Psoas muscle (tissue), 8 donors: ENCODE measurements around the gene LZTS3. TPM values are rescaled to one million over a fixed set of nuclear protein-coding genes. Genes with fewer than 3 reads are reported as not detected.

Experiments
- ATAC-seq, 4 donors: fragments of 200-7000 bp; cut with Tn5 transposase; one replicate each; pipeline ENCODE4 v1.9.1; 2020; ENCODE audit warnings: moderate library complexity in 3 of 4, mild to moderate bottlenecking in 2 of 4
- DNase-seq, 2 donors: peaks; one replicate each; pipeline ENCODE4 v3.0.0-alpha.2; 2020
- H3K27ac ChIP-seq: fragments of 200-600 bp; one replicate; pipeline ENCODE4 v1.8.0; 2022
- H3K27me3 ChIP-seq, 3 donors: fragments of 200-600 bp in 1 of 3; one replicate each; pipeline versions ENCODE4 v1.6.1 to v1.8.0; 2013 to 2022; ENCODE audit warnings: low read length in 2 of 3, mild to moderate bottlenecking in 2 of 3, moderate library complexity in 1 of 3; ENCODE audit not compliant: insufficient read depth in 3 of 3
- H3K36me3 ChIP-seq, 2 donors: fragments of 200-600 bp in 1 of 2; one replicate each; pipeline versions ENCODE4 v1.6.1 to v1.8.0; 2013 to 2022; ENCODE audit warnings: low read depth in 1 of 2, mild to moderate bottlenecking in 1 of 2, moderate library complexity in 1 of 2; ENCODE audit not compliant: insufficient read depth in 1 of 2
- H3K4me1 ChIP-seq: fragments of 200-600 bp; one replicate; pipeline ENCODE4 v1.8.0; 2022
- H3K4me3 ChIP-seq: fragments of 200-600 bp; one replicate; pipeline ENCODE4 v1.8.0; 2022; ENCODE audit warnings: mild to moderate bottlenecking
- H3K9me3 ChIP-seq: fragments of 200-600 bp; one replicate; pipeline ENCODE4 v1.8.0; 2022
- CTCF ChIP-seq: fragments of 200-600 bp; IDR thresholded peaks from one replicate; pipeline ENCODE4 v1.8.0; 2022; ENCODE audit warnings: antibody characterized with exemption
- WGBS, 3 donors: extraction: QIAGEN DNeasy Blood & Tissue Kit; methylation state at CpG; one replicate each; pipeline versions ENCODE4 v1.1.6 to v1.1.7; 2013; 5-methylcytosine and 5-hydroxymethylcytosine counted together
- intact Hi-C, 2 donors: fragments of 100-400 bp; cut with DNase I; formaldehyde crosslinking; loops; one replicate each; pipeline versions ENCODE4 v1.11.0 to v1.14.2; 2022
- polyA plus RNA-seq, 3 donors: library from polyadenylated mRNA; stranded (reverse); fragments of 200-250 nt; gene quantifications; one replicate each; pipeline ENCODE4 v1.2.3, GENCODE V29; 2013
- total RNA-seq, 4 donors: library from RNA; stranded (reverse); fragmentation: NEBNext Ultra II Directional in 2 of 4; extraction: Animal tissue kit (Norgen Biotek cat#: 25700) in 2 of 4; gene quantifications; one replicate each; pipeline versions ENCODE4 v1.2.1 to v1.2.4, GENCODE V29; 2021 to 2023
- donor health status: healthy with polysubstance abuse.
- donor health status: DM: no; HTN: no; CAD: no; lungs with moderate emphysema.
- donor health status: Bipolar disorder and iron deficiency.
- donor health status: healthy.
- donor health status: DM: yes; HTN: yes; CAD: no.
- donor health status: DM: no; HTN: no; CAD: no.
- donor health status: DM: no; HTN: no; CAD: no.
- donor health status: DM: yes; HTN: yes; CAD: no.

The LZTS3 gene
- total and polyA plus RNA-seq, 7 donors = 4.1 to 13.7 (median 7.9) TPM

- H3K4me3 ChIP-seq = no peak overlapping the region
These were observed 5.1 kb downstream of the LZTS3 start for GRCh38 chr20:3168079-3168828.

GRCh38 chr20:3167738-3168078, 5.6 kb downstream of the LZTS3 start:
- H3K27ac ChIP-seq = no peak overlapping the region
- no peaks in the 10 kb centered on the region for H3K36me3 ChIP-seq
- H3K4me3 ChIP-seq = no peak overlapping the region
- WGBS, 3 donors = 61 to 68% (median 63%) methylated on average over 25 of the region's 25 CpGs
- no peak for ATAC-seq
- intact Hi-C loops = no loop called here
- peaks cover 12% of the 10 kb centered on the region for H3K4me1 ChIP-seq
- no peaks in the 10 kb centered on the region for H3K9me3 ChIP-seq
- no peaks in the 10 kb centered on the region for H3K27me3 ChIP-seq
- no peak for DNase-seq
- no peak for TF ChIP-seq CTCF

More at GRCh38 chr20:3168079-3168828, 5.1 kb downstream of the LZTS3 start:
- 46 to 58% (median 46%) methylated on average over 22 to 39 of the region's 39 CpGs for WGBS, 3 donors
- Histone ChIP-seq H3K4me1 (peaks cover 12% of the 10 kb centered on the region), H3K27ac (no peak overlapping the region), H3K27me3 (no peaks in the 10 kb centered on the region), H3K9me3 (no peaks in the 10 kb centered on the region), H3K36me3 (no peaks in the 10 kb centered on the region)
- no peak for TF ChIP-seq CTCF
- intact Hi-C loops = no loop called here
- no peak for DNase-seq
- ATAC-seq = peak in 1 of 4 donors; percentile 21

GRCh38 chr20:3166913-3167342, 6.4 kb downstream of the LZTS3 start:
- Histone ChIP-seq H3K9me3 (no peaks in the 10 kb centered on the region), H3K27me3 (no peaks in the 10 kb centered on the region), H3K27ac (no peak overlapping the region), H3K36me3 (no peaks in the 10 kb centered on the region), H3K4me3 (no peak overlapping the region), H3K4me1 (peaks cover 9% of the 10 kb centered on the region)
- no peak for TF ChIP-seq CTCF
- WGBS, 3 donors = 95 to 98% (median 96%) methylated on average over 16 of the region's 16 CpGs
- ATAC-seq = no peak
- intact Hi-C loops = no loop called here
- DNase-seq = no peak

- DNase-seq (no peak), ATAC-seq (no peak)
- no peak overlapping the region for H3K27ac ChIP-seq
- WGBS, 3 donors = 93 to 94% (median 93%) methylated on average over 11 to 13 of the region's 13 CpGs
- no peak for TF ChIP-seq CTCF
- H3K9me3 ChIP-seq = no peaks in the 10 kb centered on the region
- no peaks in the 10 kb centered on the region for H3K36me3 ChIP-seq
- peaks cover 9% of the 10 kb centered on the region for H3K4me1 ChIP-seq
- H3K4me3 ChIP-seq = no peak overlapping the region
- intact Hi-C loops = no loop called here
- H3K27me3 ChIP-seq = no peaks in the 10 kb centered on the region
These were observed 6.9 kb downstream of the LZTS3 start for GRCh38 chr20:3166338-3166912.
